Cardiac fibroblast (primary cell): Measurements from ENCODE around the gene IL13RA1.

Experiments used
- DNase-seq, 2 donors: peaks; one replicate each; pipeline versions ENCODE4 v3.0.0 to v3.0.0-alpha.2; 2010; ENCODE audit warnings: low read depth in 2 of 2
- H3K4me3 ChIP-seq, 2 donors: replicated peaks in 1 of 2; 1 replicate in 1 of 2; 2 replicates in 1 of 2; pipeline ENCODE4 v1.5.1; 2011; ENCODE audit warnings: low read depth in 2 of 2, low read length in 2 of 2, mild to moderate bottlenecking in 2 of 2, moderate library complexity in 1 of 2
- TF ChIP-seq, protein P1 (sequence below): IDR thresholded peaks from one replicate; pipeline ENCODE4 v1.5.1; 2011; ENCODE audit warnings: low read depth, mild to moderate bottlenecking, low read length, inconsistent platforms

IL13RA1 gene

DNA sequence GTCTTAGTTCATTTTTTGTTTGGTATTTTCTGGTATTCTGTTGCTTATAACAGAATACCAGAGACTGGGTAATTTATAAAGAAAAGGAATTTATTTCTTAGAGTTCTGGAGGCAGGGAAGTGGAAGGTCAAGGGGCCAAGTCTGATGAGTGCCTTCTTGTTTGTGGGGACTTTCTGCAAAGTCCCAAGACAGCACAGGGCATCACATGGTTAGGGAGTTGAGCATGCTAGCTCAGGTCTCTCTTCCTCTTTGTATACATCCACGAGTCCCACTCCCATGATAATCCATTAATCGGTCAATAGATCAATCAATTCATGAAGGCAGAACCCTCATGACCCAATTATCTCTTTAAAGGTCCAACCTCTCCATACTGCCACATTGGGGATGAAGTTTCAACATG lies 31.1 kb downstream of the IL13RA1 start:
- no peak overlapping the region for H3K4me3 ChIP-seq
- no peak for DNase-seq
- TF ChIP-seq, protein P1, sequence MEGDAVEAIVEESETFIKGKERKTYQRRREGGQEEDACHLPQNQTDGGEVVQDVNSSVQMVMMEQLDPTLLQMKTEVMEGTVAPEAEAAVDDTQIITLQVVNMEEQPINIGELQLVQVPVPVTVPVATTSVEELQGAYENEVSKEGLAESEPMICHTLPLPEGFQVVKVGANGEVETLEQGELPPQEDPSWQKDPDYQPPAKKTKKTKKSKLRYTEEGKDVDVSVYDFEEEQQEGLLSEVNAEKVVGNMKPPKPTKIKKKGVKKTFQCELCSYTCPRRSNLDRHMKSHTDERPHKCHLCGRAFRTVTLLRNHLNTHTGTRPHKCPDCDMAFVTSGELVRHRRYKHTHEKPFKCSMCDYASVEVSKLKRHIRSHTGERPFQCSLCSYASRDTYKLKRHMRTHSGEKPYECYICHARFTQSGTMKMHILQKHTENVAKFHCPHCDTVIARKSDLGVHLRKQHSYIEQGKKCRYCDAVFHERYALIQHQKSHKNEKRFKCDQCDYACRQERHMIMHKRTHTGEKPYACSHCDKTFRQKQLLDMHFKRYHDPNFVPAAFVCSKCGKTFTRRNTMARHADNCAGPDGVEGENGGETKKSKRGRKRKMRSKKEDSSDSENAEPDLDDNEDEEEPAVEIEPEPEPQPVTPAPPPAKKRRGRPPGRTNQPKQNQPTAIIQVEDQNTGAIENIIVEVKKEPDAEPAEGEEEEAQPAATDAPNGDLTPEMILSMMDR = no peak

DNA sequence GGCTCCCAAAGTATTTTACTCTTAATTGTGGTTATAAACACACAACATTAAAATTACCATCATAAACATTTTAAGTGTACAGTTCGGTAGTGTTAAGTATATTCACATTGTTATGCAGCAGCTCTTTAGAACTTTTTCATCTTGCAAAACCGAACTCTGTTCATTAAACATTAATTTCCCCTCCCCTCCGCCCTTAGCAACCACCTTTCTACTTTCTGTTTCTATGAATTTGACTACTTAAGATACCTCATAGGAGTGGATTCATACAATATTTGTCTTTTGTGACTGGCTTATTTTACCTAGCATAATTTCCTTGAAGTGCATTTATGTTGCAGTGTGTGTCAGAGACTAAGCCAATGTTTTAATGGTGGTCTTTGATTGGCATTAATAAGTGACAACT lies 32.6 kb downstream of the IL13RA1 start:
- no peak overlapping the region for H3K4me3 ChIP-seq
- no peak for DNase-seq
- TF ChIP-seq, protein P1 = no peak

DNA sequence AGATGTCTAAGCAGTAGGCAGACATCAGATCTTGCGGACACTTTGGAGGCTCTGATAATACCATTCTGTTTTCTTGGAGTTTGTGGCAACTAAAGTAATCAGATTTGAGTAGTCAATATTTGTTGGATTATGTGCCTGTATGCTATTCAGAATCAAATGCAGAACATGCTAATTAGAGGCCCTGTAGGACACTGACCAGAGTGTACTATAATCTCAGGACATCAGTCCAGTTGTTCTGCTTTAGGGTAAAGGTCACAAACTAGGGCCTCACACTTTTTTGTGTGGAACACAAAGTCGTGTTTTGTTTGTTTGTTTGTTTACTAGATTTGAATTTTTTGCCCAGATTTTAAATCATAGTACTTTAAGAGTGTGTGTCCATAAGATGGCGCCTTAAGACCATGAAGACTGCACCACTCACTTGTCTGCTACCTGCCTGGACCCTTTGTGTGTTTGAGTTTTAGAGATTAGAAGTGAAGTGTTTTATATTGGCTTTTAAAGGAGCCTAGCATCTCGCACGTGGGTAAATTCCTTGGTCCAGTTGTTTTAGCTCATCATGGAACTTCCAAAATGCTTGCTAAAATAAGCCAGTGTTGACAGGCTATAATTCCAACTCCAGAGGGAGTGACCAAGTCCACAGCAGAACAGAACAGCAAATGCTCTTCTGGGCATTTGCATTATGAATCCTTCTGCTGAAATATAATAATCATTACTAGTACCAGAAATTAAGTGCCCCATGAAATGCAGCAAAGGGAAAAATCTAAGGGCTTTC lies 34.7 kb downstream of the IL13RA1 start:
- TF ChIP-seq, protein P1 = no peak
- DNase-seq = peak in 1 of 2 donors; percentile 12
- H3K4me3 ChIP-seq = no peak overlapping the region

DNA sequence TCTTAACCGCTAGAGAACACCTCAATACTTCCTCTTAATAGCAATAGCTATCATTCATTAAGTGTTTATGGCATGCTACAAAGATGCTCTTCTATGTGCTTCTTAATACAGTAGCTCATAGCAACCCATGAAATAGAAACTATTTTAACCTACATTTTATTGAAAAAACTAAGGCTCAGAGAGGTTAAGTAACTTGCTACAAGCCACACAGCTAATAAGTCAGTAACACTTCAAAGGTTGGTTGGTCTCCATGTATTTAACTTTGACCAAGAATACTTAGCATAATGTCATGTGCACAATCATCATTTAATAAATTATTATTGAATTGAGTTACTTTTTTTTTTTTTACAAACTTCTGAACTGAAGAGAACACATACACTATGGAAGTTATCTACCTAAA lies 36.1 kb downstream of the IL13RA1 start:
- DNase-seq = no peak
- TF ChIP-seq, protein P1 = no peak
- no peak overlapping the region for H3K4me3 ChIP-seq

DNA sequence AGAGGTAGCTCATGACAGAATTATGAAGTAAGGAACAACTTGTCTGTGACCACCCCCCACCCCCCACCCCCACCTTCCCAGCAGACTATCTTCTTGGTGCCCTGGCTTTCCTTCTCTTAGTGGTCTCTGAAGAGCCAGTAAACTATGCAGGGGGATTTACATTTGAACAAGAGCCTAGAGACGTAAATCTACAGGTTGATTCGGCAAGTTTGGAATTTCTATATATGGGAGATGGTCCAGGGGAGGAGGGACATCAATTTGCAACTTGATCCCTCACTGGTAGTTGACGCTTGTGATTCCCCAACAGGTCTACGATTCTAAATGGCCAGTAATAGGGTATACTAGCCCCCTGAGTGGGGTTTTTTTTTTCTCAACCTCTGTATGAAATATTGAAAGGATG lies 36.7 kb downstream of the IL13RA1 start:
- no peak overlapping the region for H3K4me3 ChIP-seq
- DNase-seq = no peak
- TF ChIP-seq, protein P1 = no peak

DNA sequence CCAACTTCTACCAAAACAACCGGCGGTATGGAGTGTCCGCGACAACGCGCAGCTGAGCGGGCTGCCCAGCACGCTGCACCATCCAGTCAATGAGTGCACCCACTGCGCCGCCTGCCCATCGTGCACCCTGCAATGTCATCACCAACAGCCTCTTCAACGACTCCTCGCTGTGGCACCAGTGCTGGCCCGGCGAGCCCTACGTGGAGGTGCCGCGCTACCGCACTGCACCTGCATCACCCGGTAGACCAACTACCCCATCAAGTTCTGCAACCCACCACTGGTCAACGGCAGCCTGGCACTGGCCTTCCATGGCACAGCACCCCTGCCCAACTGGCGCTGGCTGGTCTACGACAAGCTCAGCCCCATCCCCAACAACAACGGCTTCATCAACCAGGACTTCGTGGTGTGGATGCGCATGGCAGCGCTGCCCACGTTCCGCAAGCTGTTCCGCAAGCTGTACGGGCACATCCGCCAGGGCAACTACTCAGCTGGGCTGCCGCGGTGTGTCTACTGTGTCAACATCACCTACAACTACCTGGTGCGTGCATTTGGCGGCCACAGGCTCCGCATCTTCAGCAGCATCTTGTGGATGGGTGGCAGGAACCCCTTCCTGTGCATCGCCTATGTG lies 42.8 kb downstream of the IL13RA1 start:
- no peak for DNase-seq
- TF ChIP-seq, protein P1 = no peak
- no peak overlapping the region for H3K4me3 ChIP-seq
